ENCODE data around the gene ANGPTL2. TPM values are rescaled to one million over a fixed set of nuclear protein-coding genes. Genes with fewer than 3 reads are reported as not detected.

The ANGPTL2 gene
- polyA plus RNA-seq, 2 of the 4 experiments (the other 2 are of a cell fraction), result 0.06 TPM; not detected in 1

Other genes starting within 250 kb of the ANGPTL2 start
- gene RALGPS1, start 207.9 kb downstream of the ANGPTL2 start, polyA plus RNA-seq (2011; rRNA removed), result 7.9 and 8.1 TPM in 2 replicates
- 3.0 to 5.0 TPM (median 3.9 TPM) in 3 replicates for gene RALGPS1, start 207.9 kb downstream of the ANGPTL2 start, polyA plus RNA-seq (2017; fragmentation: RNase III; extraction: RNeasy Plus Mini Kit Qiagen cat#74134 plus additional on column Dnase treatment)
- gene GARNL3, start 142.1 kb upstream of the ANGPTL2 start, polyA plus RNA-seq (2011; rRNA removed), result 5.1 and 6.0 TPM in 2 replicates
- 2.9 to 3.4 TPM (median 3.0 TPM) in 3 replicates for gene GARNL3, start 142.1 kb upstream of the ANGPTL2 start, polyA plus RNA-seq (2017; fragmentation: RNase III; extraction: RNeasy Plus Mini Kit Qiagen cat#74134 plus additional on column Dnase treatment)

Data from A549 (cell line).